Measurements from ENCODE around the gene C14orf93.
A peak's percentile ranks its signal among the peaks of the same experiment; 100 is the strongest.

C14orf93 gene, protein sequence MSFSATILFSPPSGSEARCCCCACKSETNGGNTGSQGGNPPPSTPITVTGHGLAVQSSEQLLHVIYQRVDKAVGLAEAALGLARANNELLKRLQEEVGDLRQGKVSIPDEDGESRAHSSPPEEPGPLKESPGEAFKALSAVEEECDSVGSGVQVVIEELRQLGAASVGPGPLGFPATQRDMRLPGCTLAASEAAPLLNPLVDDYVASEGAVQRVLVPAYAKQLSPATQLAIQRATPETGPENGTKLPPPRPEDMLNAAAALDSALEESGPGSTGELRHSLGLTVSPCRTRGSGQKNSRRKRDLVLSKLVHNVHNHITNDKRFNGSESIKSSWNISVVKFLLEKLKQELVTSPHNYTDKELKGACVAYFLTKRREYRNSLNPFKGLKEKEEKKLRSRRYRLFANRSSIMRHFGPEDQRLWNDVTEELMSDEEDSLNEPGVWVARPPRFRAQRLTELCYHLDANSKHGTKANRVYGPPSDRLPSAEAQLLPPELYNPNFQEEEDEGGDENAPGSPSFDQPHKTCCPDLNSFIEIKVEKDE

DNA sequence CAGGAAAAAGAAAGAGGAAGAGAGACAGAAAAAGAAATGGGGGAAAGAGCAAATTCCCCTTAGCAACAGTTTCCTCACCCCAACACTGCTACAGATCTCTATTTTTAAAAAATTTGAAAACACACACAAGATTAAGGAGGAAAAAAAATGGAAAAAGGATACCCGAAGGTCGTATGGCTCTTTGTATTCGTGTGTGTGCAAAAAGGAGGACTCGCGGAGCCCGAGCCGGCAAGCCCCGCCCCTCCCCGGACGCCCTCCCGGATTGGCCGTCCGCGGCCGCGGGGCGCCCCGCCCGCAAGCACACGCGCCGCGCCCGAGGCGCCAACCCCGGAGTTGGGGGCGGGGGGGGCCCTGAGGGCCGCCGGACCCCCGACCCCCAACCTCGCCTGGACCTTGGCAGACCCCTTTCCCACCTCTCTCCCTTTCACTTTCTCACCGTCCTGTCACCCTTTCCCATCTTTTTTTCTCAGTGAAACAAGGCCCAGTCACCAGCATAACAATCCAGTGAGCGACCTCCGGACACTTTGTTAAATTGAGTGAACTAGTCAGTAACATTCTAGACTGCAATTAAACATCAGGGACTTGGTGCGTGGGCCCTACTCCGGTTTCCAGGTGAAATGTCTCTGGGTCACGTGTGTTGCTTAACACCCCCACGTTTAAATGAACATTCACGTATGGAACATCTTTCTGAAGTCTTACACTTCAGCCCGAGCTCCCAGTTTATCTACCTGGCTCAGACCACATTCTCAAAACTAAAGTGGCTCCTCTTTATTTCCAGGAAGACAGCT is at the start of gene C14orf93:
Gene C14orf93 (minus strand): TSS at position 205 of the 788 bp plus-strand sequence. CDS start 11,120 bp downstream, outside the sequence.
- DNase-seq, result peak; percentile 35

DNA sequence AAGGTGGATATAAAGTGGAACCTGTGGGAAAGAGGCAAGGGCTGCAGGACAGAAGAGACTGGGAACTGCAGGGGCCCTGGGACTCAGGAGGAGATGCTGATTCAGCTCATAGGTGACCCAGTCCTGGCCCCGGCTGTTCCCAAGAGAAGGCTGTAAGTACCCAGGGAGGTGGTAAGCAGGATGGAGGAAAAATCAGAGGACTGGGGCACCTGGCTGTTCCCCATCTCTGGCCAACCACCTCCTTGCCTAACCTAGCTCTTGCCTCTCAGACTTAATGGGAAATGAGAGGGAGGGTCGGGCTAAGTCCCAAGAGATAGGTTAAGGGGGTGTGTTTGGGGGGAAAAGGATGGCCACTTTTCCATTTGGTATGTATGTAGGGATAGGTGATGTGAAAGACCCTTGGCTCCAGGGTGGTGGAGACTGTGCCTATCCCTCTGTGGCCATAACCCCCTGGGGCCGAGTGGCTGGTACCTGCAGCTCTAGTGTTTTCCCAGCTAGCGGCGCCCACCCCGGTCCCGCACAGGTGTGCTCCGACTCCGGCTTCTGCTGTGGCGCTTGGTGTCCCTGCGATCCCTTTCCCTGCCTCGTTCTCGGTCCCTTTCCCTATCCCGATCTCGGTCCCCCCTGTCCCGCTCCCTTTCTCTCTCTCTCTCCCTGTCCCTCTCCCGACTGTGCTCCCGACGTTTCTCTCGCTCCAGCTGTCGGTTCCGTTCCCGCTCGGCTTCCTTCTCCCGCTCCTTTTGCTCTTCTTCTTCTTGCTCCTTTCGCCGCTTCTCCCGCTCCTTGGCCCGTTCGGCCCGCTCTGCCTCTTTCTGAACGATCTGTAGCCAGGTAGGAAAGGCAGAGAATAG is 48.9 kb upstream of the C14orf93 start:
- DNase-seq, result no peak

DNA sequence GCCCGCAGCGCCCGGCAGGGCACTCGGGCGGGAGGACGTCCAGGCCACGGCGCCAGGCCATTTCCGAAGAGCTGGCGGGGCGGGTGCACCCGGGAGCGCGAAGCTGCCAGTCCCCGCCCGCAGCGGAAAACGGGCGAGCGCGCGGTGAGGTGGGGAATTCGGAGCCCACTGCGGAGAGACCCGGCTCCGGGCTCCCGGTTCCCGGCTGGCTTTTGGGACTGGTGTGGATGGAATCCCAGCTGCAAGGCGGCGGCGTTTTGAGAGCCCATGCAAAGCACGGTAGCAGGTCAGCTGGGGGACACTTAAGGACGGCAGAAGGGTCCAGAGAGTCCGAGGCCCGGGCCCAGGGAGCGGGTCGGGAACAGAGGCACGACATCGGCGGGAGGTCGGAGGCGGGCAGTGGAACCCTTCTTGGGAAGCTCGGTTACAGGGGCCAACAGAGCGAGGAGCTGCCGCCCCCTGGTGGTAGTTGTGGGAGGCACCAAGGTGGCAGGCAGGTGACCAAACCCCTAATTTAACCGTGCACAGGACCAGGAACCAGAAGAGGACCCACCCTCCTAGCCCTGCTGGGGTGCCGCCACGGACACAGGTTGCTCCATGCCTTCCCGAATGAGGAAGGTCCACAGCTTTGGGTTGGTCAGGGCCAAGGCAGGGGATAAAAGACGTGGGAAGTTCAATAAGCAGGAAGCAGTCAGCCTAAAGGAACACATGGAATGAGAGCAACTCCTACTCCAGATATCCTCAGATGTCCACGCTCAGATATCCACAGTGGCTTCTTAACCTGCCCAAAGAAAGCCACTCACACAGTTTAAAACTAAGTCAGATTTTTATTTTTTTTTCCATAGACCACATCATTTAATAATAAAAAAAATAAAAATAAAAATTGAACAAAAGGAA is 48.1 kb upstream of the C14orf93 start:
- DNase-seq, result no peak

DNA sequence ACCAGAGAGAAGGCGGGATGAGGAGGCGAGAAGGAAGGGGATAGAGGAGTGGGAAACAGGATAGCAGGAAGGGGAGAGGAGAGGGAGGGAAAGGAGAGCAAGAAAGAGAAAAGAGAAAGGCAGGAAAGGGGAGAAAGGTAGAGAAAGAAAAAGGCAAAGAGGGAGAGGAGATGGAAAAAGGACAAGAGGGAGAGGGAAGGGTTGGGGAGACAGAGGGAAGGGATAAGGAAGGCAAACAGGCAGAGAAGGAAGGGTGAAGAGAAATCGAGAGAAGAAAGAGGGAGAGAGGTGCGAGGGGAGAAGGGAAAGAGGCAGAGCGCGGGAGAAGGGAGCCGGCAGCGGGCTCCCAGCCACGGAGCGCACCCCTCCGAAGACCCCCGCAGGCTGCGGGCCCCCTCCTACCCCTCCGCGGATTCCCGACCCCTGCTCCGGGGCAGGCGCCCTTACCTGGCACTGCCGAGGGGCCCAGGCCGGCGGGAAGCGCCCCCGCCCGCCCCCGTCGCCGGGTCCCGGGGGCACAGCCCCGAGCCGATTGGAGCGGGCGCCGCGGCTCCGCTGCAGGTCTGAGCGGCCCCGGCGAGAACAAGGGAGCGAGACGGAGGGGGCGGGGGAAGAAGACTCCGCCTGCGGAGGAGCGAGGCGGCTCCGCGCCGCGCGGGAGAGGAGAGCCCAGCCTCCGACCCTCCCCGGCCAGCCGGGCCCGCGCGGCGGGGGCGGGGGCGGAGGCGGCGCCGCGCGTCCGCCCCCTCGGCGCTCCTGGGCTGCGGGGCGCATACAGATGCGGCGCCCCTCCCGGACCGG is 47.2 kb upstream of the C14orf93 start, which contains the start of gene CDH24:
Gene CDH24 (minus strand): TSS at position 565 of the 801 bp plus-strand sequence. CDS start 1,787 bp downstream, outside the sequence.
- no peak for DNase-seq

DNA sequence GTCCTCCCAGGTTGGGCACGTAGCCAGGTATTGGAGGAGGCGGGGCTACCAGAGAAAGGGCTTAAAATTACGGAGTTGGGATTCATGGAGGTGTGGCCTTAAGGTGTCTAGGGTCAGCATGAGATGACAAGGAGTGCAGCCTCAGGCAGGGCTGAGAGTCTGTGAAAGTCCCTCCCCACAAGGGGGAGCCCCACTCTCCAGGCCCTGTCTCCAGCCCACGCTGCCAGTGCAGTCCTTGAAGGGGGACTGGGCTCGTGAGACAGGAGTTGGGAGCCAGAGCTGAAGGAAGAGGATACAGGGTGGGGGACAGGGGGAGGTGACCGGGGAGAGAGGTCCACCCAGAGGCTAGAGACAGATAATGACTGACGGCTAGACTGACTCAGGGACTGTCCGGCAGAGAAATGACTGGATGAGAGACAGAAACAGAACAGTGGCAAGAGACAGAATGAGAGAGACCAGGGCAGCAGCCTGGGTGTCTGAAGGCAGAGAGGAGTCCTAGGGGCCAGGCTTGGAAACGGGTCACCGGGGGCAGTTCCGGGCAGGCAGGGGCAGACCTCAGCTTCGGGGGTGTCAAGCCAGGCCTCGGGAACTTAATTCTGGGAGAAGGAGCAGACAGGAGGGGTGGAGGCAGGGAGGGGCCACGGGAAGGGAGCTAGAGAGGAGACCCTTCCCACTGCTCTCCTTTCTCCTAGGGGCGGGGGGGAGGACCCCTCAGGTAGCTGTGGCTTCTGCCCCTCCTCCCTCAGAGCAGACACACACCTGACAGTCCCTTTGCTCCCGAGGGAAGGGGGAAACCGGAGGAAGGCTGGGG is 46.4 kb upstream of the C14orf93 start:
- no peak for DNase-seq

DNA sequence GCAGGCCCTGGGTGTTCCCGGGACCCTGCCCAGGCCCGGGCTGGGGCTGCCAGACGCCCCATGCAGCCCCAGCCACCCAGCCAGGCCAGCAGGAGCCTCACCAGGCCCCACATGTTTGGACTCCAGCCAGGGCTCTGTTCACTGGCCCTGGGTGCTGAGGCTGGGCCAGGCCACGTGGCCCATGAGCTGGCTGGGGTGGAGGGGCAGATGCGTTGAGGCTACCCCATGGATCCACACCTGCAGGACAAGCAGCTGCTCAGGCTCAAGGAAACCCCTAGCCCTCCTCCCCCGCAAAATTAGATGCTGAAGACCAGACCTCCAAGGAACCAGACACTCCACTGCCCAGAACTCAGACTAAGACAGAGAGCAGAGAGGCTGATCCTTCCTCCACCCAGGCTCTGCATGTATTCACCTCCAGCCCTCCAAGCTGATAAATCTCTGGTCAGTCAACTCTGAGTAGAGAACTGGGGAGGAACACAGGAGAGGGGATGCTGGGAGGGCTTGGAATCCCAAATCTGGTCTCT is 45.7 kb upstream of the C14orf93 start:
- DNase-seq, result no peak

DNA sequence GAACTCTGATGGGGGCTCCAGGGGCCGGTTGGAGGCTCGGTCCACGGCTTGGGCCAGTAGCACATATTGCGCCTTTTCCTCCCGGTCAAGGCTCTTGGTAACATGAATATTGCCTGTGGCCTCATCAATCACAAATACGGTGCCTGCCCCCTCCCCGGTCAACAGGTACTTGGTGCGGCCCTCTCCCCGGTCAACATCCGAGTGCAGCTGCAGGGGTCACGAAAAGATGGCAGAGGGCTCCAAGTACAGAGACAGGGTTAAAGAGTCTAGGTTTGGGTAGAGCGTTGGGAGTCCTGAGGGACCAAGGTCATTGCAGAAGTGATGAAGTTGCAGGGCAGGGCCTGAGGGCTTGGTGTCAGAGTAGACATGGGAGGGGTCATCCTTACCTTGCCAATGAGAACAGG is 45.2 kb upstream of the C14orf93 start:
- DNase-seq, result no peak

DNA sequence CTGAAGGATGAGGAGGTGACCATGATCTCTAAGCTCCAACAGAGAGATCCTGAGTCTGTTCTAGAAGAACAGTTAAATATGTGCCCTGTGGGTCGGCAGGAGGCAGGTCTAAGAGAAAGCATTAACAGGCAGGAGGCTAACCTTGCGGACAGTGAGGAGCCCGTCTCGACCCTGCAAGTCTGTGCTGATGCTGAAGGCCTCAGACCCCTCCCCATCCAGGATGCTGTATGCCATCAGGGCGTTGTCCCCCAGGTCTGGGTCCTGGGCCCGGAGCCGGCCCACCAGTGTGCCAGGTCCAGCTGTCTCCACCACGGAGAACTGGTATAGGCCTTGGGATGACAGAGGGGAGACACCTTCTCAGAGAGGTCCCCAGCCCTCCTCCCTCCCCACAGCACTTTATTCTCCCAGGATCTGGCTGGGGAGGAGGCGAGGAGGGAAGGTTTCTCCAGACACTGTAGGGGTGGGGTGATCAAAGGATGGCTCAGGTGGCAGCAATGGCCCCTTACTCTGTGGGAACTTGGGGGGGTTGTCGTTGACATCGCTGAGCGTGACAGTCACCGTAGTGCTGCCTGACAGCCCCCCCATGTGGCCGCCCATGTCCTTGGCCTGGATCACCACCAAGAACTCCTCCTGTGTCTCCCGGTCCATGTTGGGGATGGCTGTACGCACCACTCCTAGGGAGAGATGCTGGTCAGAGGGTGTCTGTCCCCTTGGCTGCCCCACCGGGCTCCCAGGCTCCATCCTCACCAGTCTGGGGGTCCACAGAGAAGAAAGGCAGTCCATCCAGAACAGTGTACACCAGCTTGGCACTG is 44.3 kb upstream of the C14orf93 start:
- DNase-seq, result no peak

DNA sequence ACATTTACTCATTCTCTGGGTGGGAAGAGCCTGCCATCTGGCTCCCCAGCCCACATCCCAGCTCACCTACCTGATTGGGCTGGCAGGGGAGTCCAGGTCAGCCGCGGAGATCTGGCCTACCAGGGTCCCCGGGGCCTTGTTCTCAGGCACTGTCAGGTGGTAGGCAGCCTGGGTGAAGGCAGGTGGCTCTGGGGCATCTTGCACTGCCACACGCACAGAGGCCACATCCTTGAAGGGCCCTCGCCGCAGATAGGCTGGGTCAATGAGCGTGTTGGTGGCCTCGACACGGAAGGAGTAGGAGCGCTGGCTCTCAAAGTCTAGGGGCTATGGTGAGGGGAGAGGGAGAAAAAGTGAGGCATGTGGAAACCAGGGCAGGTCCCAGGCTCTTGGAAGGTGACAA is 43.5 kb upstream of the C14orf93 start:
- no peak for DNase-seq

DNA sequence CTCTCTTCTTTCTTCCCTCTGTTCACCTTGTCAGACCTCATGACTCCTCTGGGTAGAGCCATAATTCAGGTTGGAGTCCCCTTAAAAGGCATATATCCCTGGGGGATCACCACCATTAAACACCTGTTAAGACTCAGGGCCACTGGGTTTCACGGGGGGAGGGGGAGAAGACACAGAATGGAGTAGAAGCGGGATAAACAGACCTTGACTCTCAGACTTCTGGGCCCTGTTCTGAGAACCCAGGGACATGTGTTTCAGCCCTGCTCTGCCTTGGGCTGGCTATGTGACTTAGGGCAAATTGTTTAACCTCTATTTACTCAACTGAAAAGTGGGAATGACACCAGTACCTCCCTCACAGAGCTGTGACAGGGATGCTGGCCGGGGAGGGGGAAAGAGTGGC is 42.7 kb upstream of the C14orf93 start:
- no peak for DNase-seq

DNA sequence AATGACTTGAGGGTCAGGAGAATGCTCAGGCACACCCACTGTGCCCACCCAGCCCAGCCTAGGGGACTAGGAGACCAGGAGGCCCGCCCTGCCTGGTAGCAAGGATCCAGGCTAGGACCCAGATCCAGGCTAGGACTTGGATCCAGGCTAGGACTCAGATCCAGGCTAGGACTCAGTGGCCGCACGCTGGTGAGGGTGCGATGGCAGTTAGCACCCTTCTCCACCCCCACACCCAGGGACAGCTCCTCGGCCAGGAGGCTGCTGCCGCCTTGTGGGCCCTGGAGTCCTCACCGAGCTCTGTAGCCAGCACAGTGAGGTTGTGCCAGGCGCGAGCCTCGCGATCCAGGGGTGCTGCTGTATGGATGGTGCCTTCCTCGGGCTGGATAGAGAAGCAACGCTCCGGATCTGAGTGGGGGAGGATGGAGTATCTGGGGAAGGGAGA is 42.3 kb upstream of the C14orf93 start:
- no peak for DNase-seq

DNA sequence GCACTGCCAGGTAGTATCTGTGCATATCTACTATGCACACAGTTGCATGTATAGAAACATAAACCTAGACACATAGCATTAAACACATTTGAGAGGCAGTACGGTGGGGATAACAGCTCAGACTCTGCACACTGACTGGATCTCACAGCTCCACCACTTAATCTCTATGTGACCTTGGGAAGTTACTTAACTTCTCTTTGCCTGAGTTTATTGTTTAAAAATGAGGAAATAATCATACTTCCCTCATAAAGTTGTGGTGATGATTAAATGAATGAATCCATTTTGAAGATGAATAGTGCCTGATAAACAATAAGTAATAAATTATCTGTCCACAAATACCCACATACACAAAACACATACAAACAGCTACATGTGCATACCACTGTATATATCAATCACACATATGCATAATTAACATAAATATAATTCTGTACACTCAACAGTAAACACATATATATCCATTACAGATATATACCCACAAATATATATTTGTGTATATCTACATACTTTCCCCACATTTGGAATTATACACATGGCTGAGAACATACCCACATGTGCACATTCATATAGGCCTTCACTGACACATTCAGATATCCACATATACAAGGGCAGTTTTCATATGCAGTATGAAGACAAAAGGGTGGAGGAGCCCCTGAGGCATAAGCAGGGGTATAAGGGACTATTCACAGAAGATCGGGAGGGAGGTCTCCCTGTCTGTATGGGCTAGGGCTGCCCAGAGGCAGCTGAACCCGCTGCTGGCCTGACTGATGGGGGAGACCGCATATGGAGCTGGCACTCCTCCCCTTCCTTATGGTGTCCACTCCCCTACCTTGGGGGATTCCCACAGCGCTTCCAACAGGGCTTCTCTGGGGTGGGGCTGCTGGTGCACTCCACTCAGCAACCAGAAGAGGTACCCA is 41.5 kb upstream of the C14orf93 start:
- DNase-seq, result no peak

DNA sequence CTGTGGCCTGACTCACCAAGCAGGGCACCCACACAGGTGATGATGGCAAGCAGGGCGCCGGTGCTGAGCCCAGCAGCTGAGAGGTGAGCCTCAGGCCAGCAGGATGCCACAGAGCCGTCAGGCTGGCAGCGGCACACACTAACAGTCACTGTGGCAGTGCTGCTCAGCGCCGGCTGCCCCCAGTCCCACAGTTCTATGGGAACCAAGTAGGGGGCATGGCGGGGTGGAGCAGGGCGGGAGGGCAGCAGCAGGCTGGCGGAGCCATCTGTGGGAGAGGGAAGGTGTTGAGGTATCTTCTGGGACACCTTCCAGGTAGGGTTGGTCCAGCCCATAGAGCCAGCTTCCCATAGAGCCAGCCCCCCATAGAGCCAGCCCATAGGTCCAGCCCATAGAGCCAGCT is 39.1 kb upstream of the C14orf93 start:
- no peak for DNase-seq

DNA sequence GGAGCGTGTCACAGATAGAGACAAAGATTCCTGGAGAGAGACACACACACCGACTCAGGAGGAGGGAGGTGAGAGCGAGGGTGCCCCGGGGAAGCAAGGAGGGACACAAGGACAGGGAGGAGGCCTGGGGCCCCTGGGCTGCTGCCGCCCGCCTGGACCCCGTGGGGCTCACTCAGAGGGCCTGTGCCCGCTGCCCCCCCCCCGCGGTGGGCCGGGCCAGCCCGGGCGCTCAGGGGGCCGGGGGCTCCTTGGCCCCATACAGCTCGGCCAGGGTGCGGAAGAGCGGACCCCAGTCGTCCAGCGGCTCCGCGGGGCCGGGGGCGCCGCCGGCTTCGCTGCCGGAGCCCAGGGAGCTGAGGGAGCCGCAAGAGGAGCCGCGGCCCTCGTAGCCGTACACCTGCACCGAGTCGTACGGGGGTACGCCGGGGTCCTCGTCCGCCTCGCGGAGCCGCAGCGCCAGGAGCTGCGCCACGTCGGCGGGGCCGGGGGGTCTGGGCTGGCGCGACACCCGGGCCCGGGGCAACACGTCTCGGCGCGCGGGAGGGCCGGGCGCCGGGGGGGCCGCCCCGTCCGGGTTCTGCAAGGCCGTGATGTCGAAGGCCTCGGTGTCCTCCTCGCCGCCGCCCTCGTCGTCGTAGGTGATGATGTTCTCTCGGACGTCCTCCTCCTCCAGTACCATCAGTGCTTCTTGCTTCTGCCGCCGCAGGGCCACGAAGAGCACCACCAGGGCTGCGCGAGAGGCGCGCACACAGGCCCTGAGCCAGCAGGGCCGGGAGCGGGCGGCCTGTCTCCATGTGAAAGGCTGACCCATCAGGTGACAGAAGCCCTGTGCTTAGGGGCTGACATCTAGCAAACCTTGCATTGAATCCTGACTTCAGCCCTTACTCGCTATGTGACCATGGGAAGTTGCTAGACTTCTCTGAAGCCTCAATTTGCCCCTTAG is 38.1 kb upstream of the C14orf93 start:
- no peak for DNase-seq

DNA sequence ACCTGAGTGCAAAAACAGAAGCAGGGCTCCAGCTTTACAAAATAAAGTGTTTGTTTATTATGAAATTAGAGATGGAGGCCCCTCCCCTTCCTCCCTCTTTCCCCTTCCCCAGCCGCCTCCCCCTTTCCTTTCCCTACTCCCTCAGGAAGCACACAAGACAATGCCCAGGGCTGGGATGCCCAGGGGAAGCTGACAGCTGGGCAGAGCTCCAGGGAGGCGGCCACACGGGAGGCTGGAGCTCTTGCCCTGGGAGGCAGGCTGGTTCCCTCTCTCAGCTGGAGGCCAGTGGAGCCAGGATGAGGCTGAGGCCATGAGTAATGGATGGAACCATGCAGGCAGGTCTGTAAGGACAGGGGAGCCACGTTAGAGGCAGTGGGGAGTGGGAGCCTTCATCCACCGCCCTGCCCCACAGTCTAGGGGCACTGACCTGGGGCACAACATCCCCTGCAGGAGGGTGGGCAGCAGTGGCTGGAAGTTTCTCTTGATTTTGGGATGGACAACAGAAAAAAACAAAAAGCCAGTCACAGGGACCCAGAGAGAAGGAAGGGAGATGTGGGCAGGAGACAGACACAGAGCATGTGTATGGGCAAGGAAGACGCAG is 37.2 kb upstream of the C14orf93 start:
- no peak for DNase-seq
